GM23338 (cell line): ENCODE results near the gene CXXC5. TPM values are rescaled to one million over a fixed set of nuclear protein-coding genes. Genes with fewer than 3 reads are reported as not detected.
A peak's percentile ranks its signal among the peaks of the same experiment; 100 is the strongest.

Experiments used
- ATAC-seq: fragments of 200-7000 bp; cut with Tn5 transposase; 3 replicates; pipeline ENCODE4 v1.9.1; 2020
- DNase-seq: peaks from one replicate; pipeline ENCODE4 v3.0.0-alpha.2; 2015; ENCODE audit warnings: low spot score
- H2AFZ ChIP-seq: fragments of 200-600 bp; sonication (generic); 2 replicates; pipeline ENCODE4 v1.8.0; 2016; ENCODE audit warnings: antibody characterized with exemption, mild to moderate bottlenecking, moderate library complexity
- H3F3A ChIP-seq: fragments of 200-600 bp; sonication (generic); replicated peaks from 2 replicates; pipeline ENCODE4 v1.8.0; 2017; ENCODE audit warnings: antibody characterized with exemption, mixed run types, low read depth
- H3K27ac ChIP-seq: fragments of 200-600 bp; sonication (generic); 2 replicates; pipeline ENCODE4 v1.6.1; 2016; ENCODE audit warnings: low read depth
- H3K27me3 ChIP-seq: fragments of 200-600 bp; sonication (generic); 2 replicates; pipeline ENCODE4 v1.8.0; 2016; ENCODE audit warnings: mild to moderate bottlenecking, mixed run types, moderate library complexity; ENCODE audit not compliant: insufficient read depth
- H3K36me3 ChIP-seq: fragments of 200-600 bp; sonication (generic); 2 replicates; pipeline ENCODE4 v1.8.0; 2016; ENCODE audit warnings: mild to moderate bottlenecking; ENCODE audit not compliant: insufficient read depth
- H3K4me1 ChIP-seq: fragments of 200-600 bp; sonication (generic); 2 replicates; pipeline ENCODE4 v1.8.0; 2016; ENCODE audit warnings: mild to moderate bottlenecking, moderate library complexity; ENCODE audit not compliant: insufficient read depth
- H3K4me2 ChIP-seq: fragments of 200-600 bp; sonication (generic); 2 replicates; pipeline ENCODE4 v1.7.1; 2017; ENCODE audit warnings: mixed run types
- H3K4me3 ChIP-seq: fragments of 200-600 bp; sonication (generic); 2 replicates; pipeline ENCODE4 v1.6.1; 2016; ENCODE audit warnings: mixed run types
- H3K79me2 ChIP-seq: fragments of 200-600 bp; sonication (generic); replicated peaks from 2 replicates; pipeline ENCODE4 v1.8.0; 2017; ENCODE audit warnings: mild to moderate bottlenecking; ENCODE audit not compliant: insufficient read depth
- H3K9me2 ChIP-seq: fragments of 200-600 bp; sonication (generic); 2 replicates; pipeline ENCODE4 v1.8.0; 2017; ENCODE audit not compliant: insufficient read depth
- H4K20me1 ChIP-seq: fragments of 200-600 bp; sonication (generic); replicated peaks from 2 replicates; pipeline ENCODE4 v1.8.0; 2017; ENCODE audit warnings: mild to moderate bottlenecking; ENCODE audit not compliant: insufficient read depth
- H3K27ac Mint-ChIP-seq: 2 replicates; pipeline ENCODE4 v1.8.0; 2020; ENCODE audit warnings: inconsistent platforms, mild to moderate bottlenecking, moderate library complexity, mixed read lengths
- H3K27me3 Mint-ChIP-seq: 3 replicates; pipeline ENCODE4 v1.8.0; 2022; ENCODE audit warnings: low read depth, mild to moderate bottlenecking, moderate library complexity, mixed read lengths, inconsistent platforms; ENCODE audit not compliant: insufficient read depth, poor library complexity
- H3K36me3 Mint-ChIP-seq: 3 replicates; pipeline ENCODE4 v1.8.0; 2021; ENCODE audit warnings: low read depth, mild to moderate bottlenecking, inconsistent platforms, moderate library complexity, mixed read lengths
- H3K4me1 Mint-ChIP-seq: 3 replicates; pipeline ENCODE4 v1.8.0; 2020; ENCODE audit warnings: mild to moderate bottlenecking, inconsistent platforms, mixed read lengths
- H3K4me3 Mint-ChIP-seq: 3 replicates; pipeline ENCODE4 v1.8.0; 2021; ENCODE audit warnings: moderate library complexity, mild to moderate bottlenecking, inconsistent platforms, mixed read lengths
- H3K9me3 Mint-ChIP-seq: 3 replicates; pipeline ENCODE4 v1.8.0; 2020; ENCODE audit warnings: moderate library complexity, mild to moderate bottlenecking, inconsistent platforms, mixed read lengths
- NANOG ChIP-seq: IDR thresholded peaks from 2 replicates; pipeline ENCODE4 v1.6.1; 2016; ENCODE audit warnings: antibody characterized with exemption, borderline replicate concordance
- STAT1 ChIP-seq: IDR thresholded peaks from one replicate; pipeline ENCODE4 v1.6.1; 2016; ENCODE audit warnings: antibody characterized with exemption; ENCODE audit not compliant: unreplicated experiment
- ZNF331 ChIP-seq: fragments of 250-450 bp; sonication (Bioruptor Pico); IDR thresholded peaks from 2 replicates; pipeline ENCODE4 v1.5.0; 2020; ENCODE audit warnings: low read depth, mild to moderate bottlenecking, moderate library complexity
- polyA plus RNA-seq: library from polyadenylated mRNA; unstranded; fragments of >200 nt; fragmentation: Nextera tagmentation; extraction: Ambion mirVana; gene quantifications from 2 replicates; pipeline ENCODE4 v1.2.1, GENCODE V29; 2016
- total RNA-seq: library from RNA; depleted of rRNA; stranded (reverse); fragments of >200 nt; shearing (Covaris generic); gene quantifications from 2 replicates; pipeline ENCODE4 v1.2.3, GENCODE V29; 2014
- TF ChIP-seq, protein P1 (sequence below): fragments of 250-450 bp; sonication (Bioruptor Pico); IDR thresholded peaks from 2 replicates; pipeline ENCODE4 v1.5.0; 2020; ENCODE audit warnings: mild to moderate bottlenecking, moderate library complexity
- TF ChIP-seq, protein P2 (sequence below), 2 experiments: fragments of 200-600 bp in 1 of 2; sonication (generic) in 1 of 2; conservative IDR thresholded peaks; 2 replicates each; pipeline versions ENCODE4 v1.5.1 to v1.6.1; 2016 to 2017; ENCODE audit warnings: antibody characterized with exemption in 2 of 2, low read depth in 2 of 2, mild to moderate bottlenecking in 2 of 2, moderate library complexity in 1 of 2

Gene CXXC5
- total and polyA plus RNA-seq, 2 experiments from 2014 or later = 63.3 to 111 TPM

DNA sequence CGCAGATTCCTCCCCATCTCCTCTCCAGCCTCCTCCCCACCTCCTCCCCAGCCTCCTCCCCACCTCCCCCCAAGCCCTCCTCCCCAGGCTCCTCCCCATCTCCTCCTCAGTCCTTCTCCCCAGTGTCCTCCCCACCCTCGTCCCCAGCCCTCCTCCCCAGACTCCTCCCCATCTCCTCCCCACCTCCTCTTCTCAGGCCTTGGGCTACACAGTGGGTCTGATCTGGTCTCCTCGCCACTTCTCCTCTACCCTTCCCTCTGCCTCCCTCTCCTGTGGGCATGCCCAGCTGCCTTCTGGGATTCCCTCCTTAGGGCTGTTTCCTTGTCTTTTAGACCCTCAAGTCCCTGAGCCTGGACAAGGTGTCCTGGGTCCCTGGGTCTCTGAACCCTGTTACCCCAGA, 28.3 kb downstream of the CXXC5 start (continued):
- TF ChIP-seq, protein P1, sequence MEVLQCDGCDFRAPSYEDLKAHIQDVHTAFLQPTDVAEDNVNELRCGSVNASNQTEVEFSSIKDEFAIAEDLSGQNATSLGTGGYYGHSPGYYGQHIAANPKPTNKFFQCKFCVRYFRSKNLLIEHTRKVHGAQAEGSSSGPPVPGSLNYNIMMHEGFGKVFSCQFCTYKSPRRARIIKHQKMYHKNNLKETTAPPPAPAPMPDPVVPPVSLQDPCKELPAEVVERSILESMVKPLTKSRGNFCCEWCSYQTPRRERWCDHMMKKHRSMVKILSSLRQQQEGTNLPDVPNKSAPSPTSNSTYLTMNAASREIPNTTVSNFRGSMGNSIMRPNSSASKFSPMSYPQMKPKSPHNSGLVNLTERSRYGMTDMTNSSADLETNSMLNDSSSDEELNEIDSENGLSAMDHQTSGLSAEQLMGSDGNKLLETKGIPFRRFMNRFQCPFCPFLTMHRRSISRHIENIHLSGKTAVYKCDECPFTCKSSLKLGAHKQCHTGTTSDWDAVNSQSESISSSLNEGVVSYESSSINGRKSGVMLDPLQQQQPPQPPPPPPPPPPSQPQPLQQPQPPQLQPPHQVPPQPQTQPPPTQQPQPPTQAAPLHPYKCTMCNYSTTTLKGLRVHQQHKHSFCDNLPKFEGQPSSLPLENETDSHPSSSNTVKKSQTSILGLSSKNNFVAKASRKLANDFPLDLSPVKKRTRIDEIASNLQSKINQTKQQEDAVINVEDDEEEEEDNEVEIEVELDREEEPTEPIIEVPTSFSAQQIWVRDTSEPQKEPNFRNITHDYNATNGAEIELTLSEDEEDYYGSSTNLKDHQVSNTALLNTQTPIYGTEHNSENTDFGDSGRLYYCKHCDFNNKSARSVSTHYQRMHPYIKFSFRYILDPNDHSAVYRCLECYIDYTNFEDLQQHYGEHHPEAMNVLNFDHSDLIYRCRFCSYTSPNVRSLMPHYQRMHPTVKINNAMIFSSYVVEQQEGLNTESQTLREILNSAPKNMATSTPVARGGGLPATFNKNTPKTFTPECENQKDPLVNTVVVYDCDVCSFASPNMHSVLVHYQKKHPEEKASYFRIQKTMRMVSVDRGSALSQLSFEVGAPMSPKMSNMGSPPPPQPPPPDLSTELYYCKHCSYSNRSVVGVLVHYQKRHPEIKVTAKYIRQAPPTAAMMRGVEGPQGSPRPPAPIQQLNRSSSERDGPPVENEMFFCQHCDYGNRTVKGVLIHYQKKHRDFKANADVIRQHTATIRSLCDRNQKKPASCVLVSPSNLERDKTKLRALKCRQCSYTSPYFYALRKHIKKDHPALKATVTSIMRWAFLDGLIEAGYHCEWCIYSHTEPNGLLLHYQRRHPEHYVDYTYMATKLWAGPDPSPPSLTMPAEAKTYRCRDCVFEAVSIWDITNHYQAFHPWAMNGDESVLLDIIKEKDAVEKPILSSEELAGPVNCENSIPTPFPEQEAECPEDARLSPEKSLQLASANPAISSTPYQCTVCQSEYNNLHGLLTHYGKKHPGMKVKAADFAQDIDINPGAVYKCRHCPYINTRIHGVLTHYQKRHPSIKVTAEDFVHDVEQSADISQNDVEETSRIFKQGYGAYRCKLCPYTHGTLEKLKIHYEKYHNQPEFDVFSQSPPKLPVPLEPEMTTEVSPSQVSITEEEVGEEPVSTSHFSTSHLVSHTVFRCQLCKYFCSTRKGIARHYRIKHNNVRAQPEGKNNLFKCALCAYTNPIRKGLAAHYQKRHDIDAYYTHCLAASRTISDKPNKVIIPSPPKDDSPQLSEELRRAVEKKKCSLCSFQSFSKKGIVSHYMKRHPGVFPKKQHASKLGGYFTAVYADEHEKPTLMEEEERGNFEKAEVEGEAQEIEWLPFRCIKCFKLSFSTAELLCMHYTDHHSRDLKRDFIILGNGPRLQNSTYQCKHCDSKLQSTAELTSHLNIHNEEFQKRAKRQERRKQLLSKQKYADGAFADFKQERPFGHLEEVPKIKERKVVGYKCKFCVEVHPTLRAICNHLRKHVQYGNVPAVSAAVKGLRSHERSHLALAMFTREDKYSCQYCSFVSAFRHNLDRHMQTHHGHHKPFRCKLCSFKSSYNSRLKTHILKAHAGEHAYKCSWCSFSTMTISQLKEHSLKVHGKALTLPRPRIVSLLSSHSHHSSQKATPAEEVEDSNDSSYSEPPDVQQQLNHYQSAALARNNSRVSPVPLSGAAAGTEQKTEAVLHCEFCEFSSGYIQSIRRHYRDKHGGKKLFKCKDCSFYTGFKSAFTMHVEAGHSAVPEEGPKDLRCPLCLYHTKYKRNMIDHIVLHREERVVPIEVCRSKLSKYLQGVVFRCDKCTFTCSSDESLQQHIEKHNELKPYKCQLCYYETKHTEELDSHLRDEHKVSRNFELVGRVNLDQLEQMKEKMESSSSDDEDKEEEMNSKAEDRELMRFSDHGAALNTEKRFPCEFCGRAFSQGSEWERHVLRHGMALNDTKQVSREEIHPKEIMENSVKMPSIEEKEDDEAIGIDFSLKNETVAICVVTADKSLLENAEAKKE = no peak

DNA sequence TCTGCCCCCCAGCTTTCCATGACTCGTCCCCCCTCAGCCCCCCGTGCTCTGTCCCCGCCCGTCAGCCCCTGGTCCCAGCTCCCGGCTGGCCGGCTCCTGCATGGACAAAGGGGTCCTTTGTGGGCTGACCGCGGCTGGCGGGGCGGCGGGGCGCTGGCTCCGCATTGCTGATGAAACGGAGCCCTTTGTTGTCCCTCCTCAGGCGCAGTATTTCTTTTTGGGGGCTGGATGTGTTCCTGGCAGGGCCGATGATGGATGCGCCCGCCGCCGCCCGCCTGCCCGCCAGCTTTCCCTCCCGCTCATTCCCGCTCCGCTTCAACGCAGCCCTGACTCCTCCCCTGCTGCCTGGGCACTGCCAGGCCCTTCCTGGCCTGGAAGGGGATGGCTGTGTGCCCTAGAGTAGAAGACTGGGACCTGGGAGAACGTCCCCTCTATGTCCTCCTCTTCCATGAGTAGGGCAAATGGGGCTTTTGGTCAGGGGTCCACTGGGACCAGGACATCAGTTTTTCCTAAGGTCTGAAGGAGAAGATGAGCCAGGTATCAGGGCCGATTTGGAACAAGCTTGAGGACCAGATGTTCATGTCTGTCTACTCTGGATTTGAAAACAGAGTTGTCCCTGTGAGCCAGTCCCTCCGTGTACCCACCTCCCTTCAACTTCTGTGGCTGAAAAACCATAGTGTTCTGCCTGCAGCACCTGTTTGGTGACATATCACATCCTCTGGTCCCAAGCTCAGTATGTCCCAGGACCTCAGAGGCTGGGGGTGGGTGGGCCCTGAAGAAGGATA, 29.0 kb downstream of the CXXC5 start:
- H3K9me2 ChIP-seq = no peaks in the 10 kb centered on the region
- peaks cover 27% of the 10 kb centered on the region for H3K27me3 Mint-ChIP-seq
- H3K4me2 ChIP-seq = no peak overlapping the region
- DNase-seq = no peak
- peaks cover 58% of the 10 kb centered on the region for H4K20me1 ChIP-seq
- 0 out of 2 replicates have a peak, but pooled peaks cover 18% of the 10 kb centered on the region for H3F3A ChIP-seq
- H3K27ac Mint-ChIP-seq = 0 out of 2 replicates have a peak overlapping the region, but pooled peaks have one; percentile 41
- no peak overlapping the region for H3K27ac ChIP-seq
- H3K4me1 ChIP-seq = peaks cover 14% of the 10 kb centered on the region
- H3K36me3 ChIP-seq = no peaks in the 10 kb centered on the region; the same call in 1 of the 2 replicates
- ATAC-seq = no peak
- TF ChIP-seq ZNF331 (CRISPR knock-in tag) (no peak), STAT1 (no peak), NANOG (no peak)
- TF ChIP-seq, protein P2, sequence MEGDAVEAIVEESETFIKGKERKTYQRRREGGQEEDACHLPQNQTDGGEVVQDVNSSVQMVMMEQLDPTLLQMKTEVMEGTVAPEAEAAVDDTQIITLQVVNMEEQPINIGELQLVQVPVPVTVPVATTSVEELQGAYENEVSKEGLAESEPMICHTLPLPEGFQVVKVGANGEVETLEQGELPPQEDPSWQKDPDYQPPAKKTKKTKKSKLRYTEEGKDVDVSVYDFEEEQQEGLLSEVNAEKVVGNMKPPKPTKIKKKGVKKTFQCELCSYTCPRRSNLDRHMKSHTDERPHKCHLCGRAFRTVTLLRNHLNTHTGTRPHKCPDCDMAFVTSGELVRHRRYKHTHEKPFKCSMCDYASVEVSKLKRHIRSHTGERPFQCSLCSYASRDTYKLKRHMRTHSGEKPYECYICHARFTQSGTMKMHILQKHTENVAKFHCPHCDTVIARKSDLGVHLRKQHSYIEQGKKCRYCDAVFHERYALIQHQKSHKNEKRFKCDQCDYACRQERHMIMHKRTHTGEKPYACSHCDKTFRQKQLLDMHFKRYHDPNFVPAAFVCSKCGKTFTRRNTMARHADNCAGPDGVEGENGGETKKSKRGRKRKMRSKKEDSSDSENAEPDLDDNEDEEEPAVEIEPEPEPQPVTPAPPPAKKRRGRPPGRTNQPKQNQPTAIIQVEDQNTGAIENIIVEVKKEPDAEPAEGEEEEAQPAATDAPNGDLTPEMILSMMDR (conservative IDR thresholded peaks at IDR 0.05; ENCODE audit: low read depth in 2 of 2) = no peak
- no peak overlapping the region; the same call in 1 of the 3 replicates for H3K4me3 Mint-ChIP-seq
- H3K36me3 Mint-ChIP-seq = peaks cover 23% of the 10 kb centered on the region
- H2AFZ ChIP-seq = no peak overlapping the region
- no peaks in the 10 kb centered on the region for H3K9me3 Mint-ChIP-seq
- no peaks in the 10 kb centered on the region for H3K27me3 ChIP-seq
- peaks cover 52% of the 10 kb centered on the region for H3K4me1 Mint-ChIP-seq
- peaks cover 59% of the 10 kb centered on the region for H3K79me2 ChIP-seq
- H3K4me3 ChIP-seq = no peak overlapping the region
